Measurements from ENCODE around the gene EAPP.
"Not testable (repeated sequence)": the region's sequence is repeated elsewhere in the genome, so short reads cannot be mapped to it uniquely, and the experiment has no call there.

Gene EAPP

GRCh38 chr14:34540181-34541059 is 919 bp upstream of the EAPP start:
- H2AFZ ChIP-seq (ENCODE audit: low read depth, low read length); H3K4me1 ChIP-seq (ENCODE audit: control insufficient read depth, insufficient read depth, low read depth, low read length); H3K4me2 ChIP-seq (ENCODE audit: low read length, poor library complexity, severe bottlenecking); H3K27ac ChIP-seq (ENCODE audit: low read length, poor library complexity, severe bottlenecking); H2BK15ac ChIP-seq (ENCODE audit: low read depth, poor library complexity, severe bottlenecking); H3K79me1 ChIP-seq (replicated peaks; ENCODE audit: low read length, poor library complexity, severe bottlenecking); DNase-seq; H3K14ac ChIP-seq (ENCODE audit: low read length in 2 of 2); H3K4ac ChIP-seq (ENCODE audit: low read depth in 1 of 2, low read length in 2 of 2); H2BK120ac ChIP-seq (ENCODE audit: low read depth, low read length); H3K18ac ChIP-seq (ENCODE audit: low read depth in 1 of 2, low read length in 2 of 2); H2BK5ac ChIP-seq (ENCODE audit: low read depth, low read length, poor library complexity, severe bottlenecking); H3K9me3 ChIP-seq (ENCODE audit: control insufficient read depth, low read length); H3K23ac ChIP-seq (ENCODE audit: low read length in 2 of 2); H2BK12ac ChIP-seq (ENCODE audit: low read length in 2 of 2); H3K27me3 ChIP-seq (ENCODE audit: control insufficient read depth in 1 of 2, insufficient read depth in 1 of 2, low read length in 2 of 2): not testable (repeated sequence)
- peak overlapping the region; percentile 89 for H2AK5ac ChIP-seq (ENCODE audit: low read length, severe bottlenecking)
- H4K8ac ChIP-seq (ENCODE audit: low read length): peak overlapping the region; percentile 21
- peak overlapping the region; percentile 99 for H3K9ac ChIP-seq (ENCODE audit: low read length)
- H4K91ac ChIP-seq (ENCODE audit: low read length): peak overlapping the region; percentile 78
- 96% methylated on average over 10 of the region's 19 CpGs for WGBS
- H3K4me3 ChIP-seq (ENCODE audit: insufficient read depth in 1 of 2, low read depth in 1 of 2, low read length in 2 of 2): peak overlapping the region in 1 of 2 experiments; percentile 92
- H3K36me3 ChIP-seq (ENCODE audit: control insufficient read depth in 1 of 2, insufficient read depth in 2 of 2, low read depth in 1 of 2, low read length in 2 of 2): peaks cover 0 to 15% of the 10 kb centered on the region in 2 experiments

GRCh38 chr14:34538871-34539406 is 562 bp downstream of the EAPP start:
- H3K9me3 ChIP-seq (ENCODE audit: control insufficient read depth, low read length): no peaks in the 10 kb centered on the region
- H2BK5ac ChIP-seq (ENCODE audit: low read depth, low read length, poor library complexity, severe bottlenecking): peak overlapping the region; percentile 22
- H3K4me1 ChIP-seq (ENCODE audit: control insufficient read depth, insufficient read depth, low read depth, low read length): peaks cover 6% of the 10 kb centered on the region
- H3K79me1 ChIP-seq (replicated peaks; ENCODE audit: low read length, poor library complexity, severe bottlenecking): peaks cover 1% of the 10 kb centered on the region
- H2BK15ac ChIP-seq (ENCODE audit: low read depth, poor library complexity, severe bottlenecking): no peak overlapping the region
- DNase-seq: no peak
- peak overlapping the region; percentile 7 to 95 for H3K4ac ChIP-seq (ENCODE audit: low read depth in 1 of 2, low read length in 2 of 2)
- WGBS: 11% methylated on average over 14 of the region's 15 CpGs
- peak overlapping the region; percentile 74 to 92 for H3K4me3 ChIP-seq (ENCODE audit: insufficient read depth in 1 of 2, low read depth in 1 of 2, low read length in 2 of 2)
- peak overlapping the region; percentile 23 to 98 for H3K18ac ChIP-seq (ENCODE audit: low read depth in 1 of 2, low read length in 2 of 2)
- peak overlapping the region; percentile 99 for H3K9ac ChIP-seq (ENCODE audit: low read length)
- H3K4me2 ChIP-seq (ENCODE audit: low read length, poor library complexity, severe bottlenecking): peak overlapping the region; percentile 46
- no peaks in the 10 kb centered on the region for H3K27me3 ChIP-seq (ENCODE audit: control insufficient read depth in 1 of 2, insufficient read depth in 1 of 2, low read length in 2 of 2)
- H4K91ac ChIP-seq (ENCODE audit: low read length): peak overlapping the region; percentile 45
- H3K23ac ChIP-seq (ENCODE audit: low read length in 2 of 2): peak overlapping the region in 1 of 2 experiments; percentile 93
- H3K27ac ChIP-seq (ENCODE audit: low read length, poor library complexity, severe bottlenecking): peak overlapping the region; percentile 89
- no peak overlapping the region for H2BK120ac ChIP-seq (ENCODE audit: low read depth, low read length)
- peaks cover 8 to 22% of the 10 kb centered on the region in 2 experiments for H3K36me3 ChIP-seq (ENCODE audit: control insufficient read depth in 1 of 2, insufficient read depth in 2 of 2, low read depth in 1 of 2, low read length in 2 of 2)
- no peak overlapping the region for H2AK5ac ChIP-seq (ENCODE audit: low read length, severe bottlenecking)
- H3K14ac ChIP-seq (ENCODE audit: low read length in 2 of 2): peak overlapping the region in 1 of 2 experiments; percentile 78
- peak overlapping the region; percentile 81 for H4K8ac ChIP-seq (ENCODE audit: low read length)
- H2AFZ ChIP-seq (ENCODE audit: low read depth, low read length): peak overlapping the region; percentile 96
- peak overlapping the region in 1 of 2 experiments; percentile 31 for H2BK12ac ChIP-seq (ENCODE audit: low read length in 2 of 2)

GRCh38 chr14:34538096-34538495 is 1.4 kb downstream of the EAPP start:
- peak overlapping the region; percentile 99 for H3K9ac ChIP-seq (ENCODE audit: low read length)
- H3K4me2 ChIP-seq (ENCODE audit: low read length, poor library complexity, severe bottlenecking): peak overlapping the region; percentile 29
- H3K9me3 ChIP-seq (ENCODE audit: control insufficient read depth, low read length); H2BK5ac ChIP-seq (ENCODE audit: low read depth, low read length, poor library complexity, severe bottlenecking); H3K4me1 ChIP-seq (ENCODE audit: control insufficient read depth, insufficient read depth, low read depth, low read length); H2BK15ac ChIP-seq (ENCODE audit: low read depth, poor library complexity, severe bottlenecking); H4K8ac ChIP-seq (ENCODE audit: low read length); H3K18ac ChIP-seq (ENCODE audit: low read depth in 1 of 2, low read length in 2 of 2); H3K4ac ChIP-seq (ENCODE audit: low read depth in 1 of 2, low read length in 2 of 2); H3K27me3 ChIP-seq (ENCODE audit: control insufficient read depth in 1 of 2, insufficient read depth in 1 of 2, low read length in 2 of 2); H3K79me1 ChIP-seq (replicated peaks; ENCODE audit: low read length, poor library complexity, severe bottlenecking); H2AFZ ChIP-seq (ENCODE audit: low read depth, low read length); DNase-seq; H4K91ac ChIP-seq (ENCODE audit: low read length); H2AK5ac ChIP-seq (ENCODE audit: low read length, severe bottlenecking); H2BK120ac ChIP-seq (ENCODE audit: low read depth, low read length); H3K14ac ChIP-seq (ENCODE audit: low read length in 2 of 2); H2BK12ac ChIP-seq (ENCODE audit: low read length in 2 of 2); H3K23ac ChIP-seq (ENCODE audit: low read length in 2 of 2): not testable (repeated sequence)
- peak overlapping the region; percentile 89 for H3K27ac ChIP-seq (ENCODE audit: low read length, poor library complexity, severe bottlenecking)
- WGBS: 96% methylated on average over 6 of the region's 6 CpGs
- peaks cover 8 to 30% of the 10 kb centered on the region in 2 experiments for H3K36me3 ChIP-seq (ENCODE audit: control insufficient read depth in 1 of 2, insufficient read depth in 2 of 2, low read depth in 1 of 2, low read length in 2 of 2)
- H3K4me3 ChIP-seq (ENCODE audit: insufficient read depth in 1 of 2, low read depth in 1 of 2, low read length in 2 of 2): peak overlapping the region in 1 of 2 experiments; percentile 92

GRCh38 chr14:34537677-34538009 is 1.9 kb downstream of the EAPP start:
- Histone ChIP-seq H2BK15ac (ENCODE audit: low read depth, poor library complexity, severe bottlenecking) (no peak overlapping the region), H4K8ac (ENCODE audit: low read length) (no peak overlapping the region), H3K27me3 (ENCODE audit: control insufficient read depth in 1 of 2, insufficient read depth in 1 of 2, low read length in 2 of 2) (no peaks in the 10 kb centered on the region), H3K79me1 (replicated peaks; ENCODE audit: low read length, poor library complexity, severe bottlenecking) (peaks cover 1% of the 10 kb centered on the region), H3K18ac (ENCODE audit: low read depth in 1 of 2, low read length in 2 of 2) (no peak overlapping the region), H3K4me2 (ENCODE audit: low read length, poor library complexity, severe bottlenecking) (no peak overlapping the region), H2BK120ac (ENCODE audit: low read depth, low read length) (no peak overlapping the region), H2BK12ac (ENCODE audit: low read length in 2 of 2) (no peak overlapping the region), H2BK5ac (ENCODE audit: low read depth, low read length, poor library complexity, severe bottlenecking) (peak overlapping the region; percentile 31), H2AFZ (ENCODE audit: low read depth, low read length) (no peak overlapping the region), H3K9me3 (ENCODE audit: control insufficient read depth, low read length) (no peaks in the 10 kb centered on the region), H3K27ac (ENCODE audit: low read length, poor library complexity, severe bottlenecking) (peak overlapping the region; percentile 89), H3K4me3 (ENCODE audit: insufficient read depth in 1 of 2, low read depth in 1 of 2, low read length in 2 of 2) (peak overlapping the region in 1 of 2 experiments; percentile 92), H3K4me1 (ENCODE audit: control insufficient read depth, insufficient read depth, low read depth, low read length) (peaks cover 6% of the 10 kb centered on the region), H2AK5ac (ENCODE audit: low read length, severe bottlenecking) (peak overlapping the region; percentile 33), H4K91ac (ENCODE audit: low read length) (no peak overlapping the region), H3K23ac (ENCODE audit: low read length in 2 of 2) (no peak overlapping the region), H3K36me3 (ENCODE audit: control insufficient read depth in 1 of 2, insufficient read depth in 2 of 2, low read depth in 1 of 2, low read length in 2 of 2) (peaks cover 13 to 33% of the 10 kb centered on the region in 2 experiments), H3K14ac (ENCODE audit: low read length in 2 of 2) (no peak overlapping the region), H3K4ac (ENCODE audit: low read depth in 1 of 2, low read length in 2 of 2) (no peak overlapping the region), H3K9ac (ENCODE audit: low read length) (peak overlapping the region; percentile 99)
- 98% methylated on average over 2 of the region's 4 CpGs for WGBS
- DNase-seq: no peak
